HepG2 (cell line): Measurements from ENCODE around the gene TRMT112. TPM values are rescaled to one million over a fixed set of nuclear protein-coding genes. Genes with fewer than 3 reads are reported as not detected.
A peak's percentile ranks its signal among the peaks of the same experiment; 100 is the strongest.

Experiments used
- BCL6 ChIP-seq: IDR thresholded peaks from 2 replicates; pipeline ENCODE4 v1.6.1; 2016; ENCODE audit warnings: missing genetic modification reagents, missing compliant biosample characterization
- DR1 ChIP-seq: sonication (generic); formaldehyde crosslinking; IDR thresholded peaks from 2 replicates; pipeline ENCODE4 v1.8.0; 2021; ENCODE audit warnings: mild to moderate bottlenecking, missing genetic modification reagents, inconsistent platforms
- HMGXB3 ChIP-seq: sonication (generic); formaldehyde crosslinking; IDR thresholded peaks from 2 replicates; pipeline ENCODE4 v1.4.0; 2020; ENCODE audit warnings: missing genetic modification reagents, borderline replicate concordance
- HNF4A ChIP-seq: sonication (generic); formaldehyde crosslinking; IDR thresholded peaks from 2 replicates; pipeline ENCODE4 v1.4.0; 2020; ENCODE audit warnings: missing genetic modification reagents
- HOXA7 ChIP-seq: sonication (generic); formaldehyde crosslinking; IDR thresholded peaks from 2 replicates; pipeline ENCODE4 v1.8.1; 2022; ENCODE audit warnings: mild to moderate bottlenecking, missing genetic modification reagents, moderate library complexity
- KDM5B ChIP-seq: sonication (generic); formaldehyde crosslinking; IDR thresholded peaks from 2 replicates; pipeline ENCODE4 v1.4.0; 2020; ENCODE audit warnings: missing genetic modification reagents, mild to moderate bottlenecking, borderline replicate concordance
- PLRG1 ChIP-seq: fragments of 450-650 bp; conservative IDR thresholded peaks from 2 replicates; pipeline ENCODE4 v1.6.1; 2016
- YY1 ChIP-seq: IDR thresholded peaks from 2 replicates; pipeline ENCODE4 v1.6.1; 2011; ENCODE audit warnings: low read length, low read depth, moderate library complexity, mild to moderate bottlenecking; ENCODE audit not compliant: insufficient read depth, insufficient replicate concordance
- ZBTB4 ChIP-seq: sonication (generic); formaldehyde crosslinking; IDR thresholded peaks from 2 replicates; pipeline ENCODE4 v1.4.0; 2020; ENCODE audit warnings: missing genetic modification reagents, mild to moderate bottlenecking, borderline replicate concordance
- ZFP36 ChIP-seq: fragments of 150-350 bp; IDR thresholded peaks from 2 replicates; pipeline ENCODE4 v1.6.1; 2018; ENCODE audit warnings: borderline replicate concordance, low read length, low read depth; ENCODE audit not compliant: partially characterized antibody
- ZHX2 ChIP-seq, 2 experiments: sonication (generic) in 1 of 2; formaldehyde crosslinking in 1 of 2; IDR thresholded peaks; 2 replicates each; pipeline versions ENCODE4 v1.6.1 to v1.9.0; 2014 to 2022; ENCODE audit warnings: antibody characterized with exemption in 1 of 2, borderline replicate concordance in 1 of 2, inconsistent platforms in 1 of 2, low read depth in 1 of 2, missing genetic modification reagents in 1 of 2
- ZNF558 ChIP-seq: sonication (generic); formaldehyde crosslinking; IDR thresholded peaks from 2 replicates; pipeline ENCODE4 v1.9.0; 2022; ENCODE audit warnings: mild to moderate bottlenecking, missing genetic modification reagents, borderline replicate concordance
- ZNF577 ChIP-seq: sonication (generic); formaldehyde crosslinking; IDR thresholded peaks from 2 replicates; pipeline ENCODE4 v1.4.0; 2020; ENCODE audit warnings: mild to moderate bottlenecking, low read depth, missing genetic modification reagents, borderline replicate concordance
- ZNF678 ChIP-seq: sonication (generic); formaldehyde crosslinking; IDR thresholded peaks from 2 replicates; pipeline ENCODE4 v1.4.0; 2020; ENCODE audit warnings: mild to moderate bottlenecking, missing genetic modification reagents
- ZNF75D ChIP-seq: sonication (generic); formaldehyde crosslinking; IDR thresholded peaks from 2 replicates; pipeline ENCODE4 v1.8.1; 2023; ENCODE audit warnings: missing genetic modification reagents, mild to moderate bottlenecking, borderline replicate concordance
- polyA plus RNA-seq, 8 experiments: library from polyadenylated mRNA; depleted of rRNA in 3 of 8; stranded (reverse) in 7 of 8; unstranded in 1 of 8; fragments of >200 nt; fragmentation: Illumina TruSeq in 4 of 8; extraction: Trizol in 4 of 8; gene quantifications; 2 replicates each; pipeline versions ENCODE4 v1.2.1 to v1.2.3, GENCODE V29; 2011 to 2016; ENCODE audit warnings: low read depth in 4 of 8, missing spikeins in 1 of 8, mixed read lengths in 1 of 8; ENCODE audit not compliant: insufficient read depth in 1 of 8
- total RNA-seq, 5 experiments: library from RNA; depleted of rRNA; stranded (reverse); fragments of >200 nt; fragmentation: Illumina TruSeq; extraction: Trizol; gene quantifications; 2 replicates each; pipeline ENCODE4 v1.2.3, GENCODE V29; 2016; ENCODE audit warnings: low read depth in 1 of 5

TRMT112 gene
- total and polyA plus RNA-seq, 2 of the 13 experiments (the other 11 are each of a cell fraction or from before 2014, with no cell fraction given) = 186 to 409 TPM

GRCh38 chr11:64306876-64307622 is 10.3 kb downstream of the TRMT112 start (continued):
- TF ChIP-seq BCL6 (CRISPR knock-in tag) (no peak), PLRG1 (no peak), KDM5B (CRISPR knock-in tag) (no peak), HMGXB3 (CRISPR knock-in tag) (no peak), ZNF577 (CRISPR knock-in tag) (no peak), HNF4A (CRISPR knock-in tag) (peak; percentile 84), HOXA7 (CRISPR knock-in tag) (no peak), ZNF678 (CRISPR knock-in tag) (no peak), ZHX2 (IDR thresholded peaks at IDR 0.05; ENCODE audit: low read depth) (no peak), ZHX2 (CRISPR knock-in tag; IDR thresholded peaks at IDR 0.05; ENCODE audit: borderline replicate concordance) (no peak), ZBTB4 (CRISPR knock-in tag) (no peak), ZFP36 (no peak), ZNF75D (no peak), ZNF558 (CRISPR knock-in tag) (no peak), DR1 (CRISPR knock-in tag) (no peak), YY1 (peak; percentile 27)
